ENCODE results near the gene RHO. TPM values are rescaled to one million over a fixed set of nuclear protein-coding genes. Genes with fewer than 3 reads are reported as not detected.
A peak's percentile ranks its signal among the peaks of the same experiment; 100 is the strongest.

Gene RHO
- total RNA-seq, 4 donors from 2014 or later: not detected

DNA sequence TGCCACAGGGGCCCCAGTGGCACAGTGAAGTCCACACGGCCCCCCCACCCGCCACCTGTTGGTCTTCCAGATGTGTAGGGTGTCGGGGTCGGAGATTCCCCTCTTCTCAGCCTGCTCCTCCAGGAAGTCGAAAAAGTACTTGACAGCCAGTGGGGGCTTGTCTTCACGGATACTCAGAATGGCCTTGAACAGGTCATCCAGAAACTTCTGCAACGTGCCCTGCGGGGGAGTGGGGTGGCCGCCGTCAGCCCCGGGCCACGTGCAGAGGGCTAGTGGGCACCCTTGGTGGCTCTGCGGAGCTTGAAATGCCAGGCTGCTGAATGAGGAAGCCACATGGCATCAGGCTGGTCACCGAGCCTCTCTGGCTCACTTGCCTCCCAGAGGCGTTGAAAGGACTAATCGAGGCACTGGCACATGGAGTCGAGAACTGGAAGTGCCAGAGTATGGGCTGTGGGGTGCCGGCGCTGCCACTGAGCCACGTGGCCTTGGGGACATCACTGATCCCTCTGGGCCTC is 31.2 kb downstream of the RHO start:
- no peak for ATAC-seq
- no CpG with 5 or more reads among the region's 20 CpGs for WGBS, 2 donors (ENCODE audit: low coverage in 1 of 2)
- peak overlapping the region in 3 of 4 donors; percentile 82 to 88 (median 82) for H3K27ac ChIP-seq

DNA sequence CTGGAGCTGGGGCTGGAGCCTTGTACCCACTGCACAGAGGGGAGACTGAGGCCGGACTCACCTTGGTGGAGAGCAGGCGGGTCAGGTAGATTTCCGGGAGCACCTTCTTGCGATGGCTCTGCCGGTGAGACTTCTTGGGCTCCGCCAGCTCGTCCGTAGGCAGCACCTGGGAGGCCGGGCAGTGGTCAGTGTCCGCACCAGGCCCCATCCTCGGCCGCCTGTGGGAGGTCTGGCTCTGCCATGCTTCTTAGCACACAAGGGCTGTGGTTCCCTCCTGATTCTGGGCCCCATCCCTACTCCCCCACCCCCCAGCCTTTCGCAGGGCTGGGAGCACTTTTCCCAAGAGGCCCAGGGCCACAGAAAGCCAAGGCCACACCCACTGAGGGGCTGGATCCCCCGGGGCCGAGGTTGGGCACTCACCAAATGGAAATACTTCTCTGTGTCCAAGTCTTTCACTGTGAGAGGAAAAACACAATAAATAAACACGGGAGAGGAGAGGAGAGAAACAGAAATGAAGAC is 31.9 kb downstream of the RHO start:
- Histone ChIP-seq H3K4me3 (no peak overlapping the region), H3K27me3 (no peaks in the 10 kb centered on the region), H3K9me3 (no peaks in the 10 kb centered on the region), H3K27ac (peak overlapping the region in 3 of 4 donors; percentile 82 to 88 (median 82)), H3K4me1 (peaks cover 0 to 87% (median 50%) of the 10 kb centered on the region in 3 donors), H3K36me3 (peaks cover 0 to 87% of the 10 kb centered on the region in 2 donors)
- TF ChIP-seq POLR2AphosphoS5 (IDR thresholded peaks at IDR 0.05): no peak
- no peak for TF ChIP-seq EP300 (IDR thresholded peaks at IDR 0.05)
- no peak for TF ChIP-seq POLR2A (IDR thresholded peaks at IDR 0.05)
- TF ChIP-seq, protein P1, sequence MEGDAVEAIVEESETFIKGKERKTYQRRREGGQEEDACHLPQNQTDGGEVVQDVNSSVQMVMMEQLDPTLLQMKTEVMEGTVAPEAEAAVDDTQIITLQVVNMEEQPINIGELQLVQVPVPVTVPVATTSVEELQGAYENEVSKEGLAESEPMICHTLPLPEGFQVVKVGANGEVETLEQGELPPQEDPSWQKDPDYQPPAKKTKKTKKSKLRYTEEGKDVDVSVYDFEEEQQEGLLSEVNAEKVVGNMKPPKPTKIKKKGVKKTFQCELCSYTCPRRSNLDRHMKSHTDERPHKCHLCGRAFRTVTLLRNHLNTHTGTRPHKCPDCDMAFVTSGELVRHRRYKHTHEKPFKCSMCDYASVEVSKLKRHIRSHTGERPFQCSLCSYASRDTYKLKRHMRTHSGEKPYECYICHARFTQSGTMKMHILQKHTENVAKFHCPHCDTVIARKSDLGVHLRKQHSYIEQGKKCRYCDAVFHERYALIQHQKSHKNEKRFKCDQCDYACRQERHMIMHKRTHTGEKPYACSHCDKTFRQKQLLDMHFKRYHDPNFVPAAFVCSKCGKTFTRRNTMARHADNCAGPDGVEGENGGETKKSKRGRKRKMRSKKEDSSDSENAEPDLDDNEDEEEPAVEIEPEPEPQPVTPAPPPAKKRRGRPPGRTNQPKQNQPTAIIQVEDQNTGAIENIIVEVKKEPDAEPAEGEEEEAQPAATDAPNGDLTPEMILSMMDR (IDR thresholded peaks at IDR 0.05): no peak
- no peak for ATAC-seq
- WGBS, 2 donors (ENCODE audit: low coverage in 1 of 2): 90% methylated on average over 6 of the region's 16 CpGs; no CpG with 5 or more reads in 1 of the 2 donors

More for the DNA sequence above, 31.2 kb downstream of the RHO start:
- Histone ChIP-seq H3K36me3 (peaks cover 0 to 80% of the 10 kb centered on the region in 2 donors), H3K4me3 (no peak overlapping the region), H3K27me3 (no peaks in the 10 kb centered on the region), H3K9me3 (no peaks in the 10 kb centered on the region), H3K4me1 (peaks cover 0 to 87% (median 44%) of the 10 kb centered on the region in 3 donors)
- TF ChIP-seq POLR2A (IDR thresholded peaks at IDR 0.05) (no peak), EP300 (IDR thresholded peaks at IDR 0.05) (no peak), POLR2AphosphoS5 (IDR thresholded peaks at IDR 0.05) (no peak)
- TF ChIP-seq, protein P1 (IDR thresholded peaks at IDR 0.05): no peak

DNA sequence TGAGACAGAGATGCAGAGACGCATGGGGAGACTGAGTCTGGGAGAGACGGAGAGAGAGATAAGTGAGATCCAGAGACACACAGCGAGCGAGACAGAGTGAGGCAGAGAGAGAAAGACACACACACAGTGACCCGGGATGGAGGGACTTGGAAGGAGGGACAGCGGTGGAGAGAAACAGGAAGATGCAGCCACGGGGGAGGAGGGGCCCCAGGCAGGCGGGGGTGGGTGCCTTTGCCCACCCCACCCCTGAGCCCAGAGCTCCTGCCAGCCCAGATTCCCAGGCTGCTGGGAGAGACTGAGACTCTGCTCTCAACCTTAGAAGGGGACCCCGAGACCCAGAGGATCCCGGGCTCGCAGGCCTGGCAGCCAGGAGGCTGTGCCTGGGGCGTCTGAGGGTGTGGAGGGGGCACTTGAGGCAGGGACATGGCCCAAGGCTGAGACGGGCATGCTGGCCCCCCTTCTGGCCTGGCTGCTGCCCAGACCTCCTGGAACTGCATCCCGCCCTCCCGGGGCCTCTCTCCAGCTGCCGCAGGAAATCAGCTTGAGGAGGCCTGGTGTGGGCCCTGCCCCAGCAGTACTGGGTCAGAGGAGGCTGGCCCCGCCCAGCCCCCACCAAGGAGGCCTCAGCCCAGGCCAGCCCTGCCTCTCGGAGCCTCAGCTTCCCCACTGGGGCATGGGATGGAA is 32.6 kb downstream of the RHO start:
- WGBS, 2 donors (ENCODE audit: low coverage in 1 of 2): 21 to 26% methylated on average over 8 of the region's 18 CpGs
- peak overlapping the region in 3 of 4 donors; percentile 82 to 88 (median 82) for H3K27ac ChIP-seq
- H3K4me1 ChIP-seq: peaks cover 0 to 87% (median 51%) of the 10 kb centered on the region in 3 donors
- H3K9me3 ChIP-seq: no peaks in the 10 kb centered on the region
- peaks cover 0 to 87% of the 10 kb centered on the region in 2 donors for H3K36me3 ChIP-seq
- ATAC-seq: peak; percentile 88
- peak; percentile 48 for TF ChIP-seq POLR2AphosphoS5 (IDR thresholded peaks at IDR 0.05)
- no peak for TF ChIP-seq POLR2A (IDR thresholded peaks at IDR 0.05)
- no peak for TF ChIP-seq EP300 (IDR thresholded peaks at IDR 0.05)
- peak overlapping the region in 1 of 2 donors; percentile 26 for H3K4me3 ChIP-seq
- H3K27me3 ChIP-seq: no peaks in the 10 kb centered on the region

DNA sequence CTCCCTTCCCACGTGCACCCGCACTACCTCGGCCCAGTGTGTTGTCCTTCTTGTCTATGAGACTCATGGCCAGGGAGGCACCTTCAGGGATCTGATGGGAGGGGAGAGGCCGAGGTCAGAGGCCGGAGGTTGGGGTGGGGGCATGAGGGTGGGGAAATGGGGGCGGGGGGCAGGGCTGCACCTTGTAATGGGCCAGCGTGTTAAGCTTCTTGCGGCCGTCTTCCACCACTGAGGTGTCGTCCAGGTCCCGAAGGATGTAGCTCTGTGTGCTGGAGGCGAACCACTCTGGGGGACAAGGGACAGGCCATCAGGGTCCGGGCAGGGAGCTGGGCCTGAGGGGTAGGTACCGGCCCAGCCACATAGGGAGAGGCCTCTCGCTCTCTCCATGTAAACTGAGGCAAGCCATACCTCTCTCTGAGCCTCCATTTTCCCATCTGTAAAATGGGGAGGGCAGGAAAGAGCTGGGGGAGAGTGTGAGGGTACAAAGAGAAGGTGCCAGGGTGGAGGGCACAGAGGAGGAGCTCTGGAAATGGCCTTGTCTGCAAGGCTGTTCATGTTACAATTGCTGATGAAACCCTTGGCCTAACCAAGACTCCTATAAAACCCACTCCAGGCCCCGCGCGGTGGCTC is 33.3 kb downstream of the RHO start:
- Histone ChIP-seq H3K4me3 (peak overlapping the region in 1 of 2 donors; percentile 26), H3K27me3 (no peaks in the 10 kb centered on the region), H3K36me3 (peaks cover 0 to 87% of the 10 kb centered on the region in 2 donors), H3K4me1 (peaks cover 0 to 87% (median 51%) of the 10 kb centered on the region in 3 donors), H3K9me3 (no peaks in the 10 kb centered on the region), H3K27ac (peak overlapping the region in 3 of 4 donors; percentile 82 to 88 (median 82))
- 61 to 78% methylated on average over 3 to 5 of the region's 18 CpGs for WGBS, 2 donors (ENCODE audit: low coverage in 1 of 2)
- TF ChIP-seq POLR2AphosphoS5 (IDR thresholded peaks at IDR 0.05): no peak
- no peak for TF ChIP-seq POLR2A (IDR thresholded peaks at IDR 0.05)
- TF ChIP-seq, protein P1 (IDR thresholded peaks at IDR 0.05): no peak
- no peak for TF ChIP-seq EP300 (IDR thresholded peaks at IDR 0.05)
- ATAC-seq: no peak

DNA sequence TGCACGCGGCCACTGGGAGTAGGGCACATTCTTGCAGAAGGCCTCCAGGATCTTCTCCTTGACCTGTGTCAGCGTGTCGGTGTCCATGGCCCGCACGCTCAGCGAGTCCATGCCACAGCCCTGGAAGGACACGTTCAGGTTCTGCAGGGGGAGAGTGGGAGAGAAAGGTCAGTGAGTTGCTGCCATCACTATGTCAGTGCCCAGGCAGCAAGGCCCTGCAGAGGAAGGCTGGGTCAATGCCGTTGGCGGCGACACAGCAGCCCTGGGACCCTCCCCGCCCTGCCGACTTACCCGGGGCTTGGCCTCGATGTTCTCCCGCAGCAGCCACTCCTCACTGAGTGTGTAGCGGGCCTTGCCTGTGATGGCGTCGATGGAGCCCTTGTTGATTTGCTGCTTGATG is 34.4 kb downstream of the RHO start:
- Histone ChIP-seq H3K36me3 (peaks cover 0 to 87% of the 10 kb centered on the region in 2 donors), H3K4me1 (peaks cover 0 to 88% (median 48%) of the 10 kb centered on the region in 3 donors), H3K4me3 (no peak overlapping the region), H3K27me3 (no peaks in the 10 kb centered on the region), H3K27ac (peak overlapping the region in 1 of 4 donors; percentile 14), H3K9me3 (no peaks in the 10 kb centered on the region)
- no peak for ATAC-seq
- WGBS, 2 donors (ENCODE audit: low coverage in 1 of 2): 80 to 100% methylated on average over 2 to 7 of the region's 19 CpGs
- TF ChIP-seq POLR2AphosphoS5 (IDR thresholded peaks at IDR 0.05) (no peak), POLR2A (IDR thresholded peaks at IDR 0.05) (no peak), EP300 (IDR thresholded peaks at IDR 0.05) (no peak)
- TF ChIP-seq, protein P1 (IDR thresholded peaks at IDR 0.05): no peak

Measured in gastroesophageal sphincter (tissue), 4 donors.